OCI-LY1 (cell line): Measurements from ENCODE around the gene SP3.

Experiments
- H2AFZ ChIP-seq: fragments of 200-600 bp; sonication (generic), shearing (Covaris generic); 2 replicates; pipeline ENCODE4 v1.6.0; 2014; ENCODE audit warnings: antibody characterized with exemption, mild to moderate bottlenecking, low read length
- H3F3A ChIP-seq: fragments of 200-600 bp; sonication (generic), shearing (Covaris generic); 2 replicates; pipeline ENCODE4 v1.6.0; 2014; ENCODE audit warnings: mild to moderate bottlenecking, antibody characterized with exemption, low read length, moderate library complexity; ENCODE audit not compliant: insufficient read depth
- H3K27ac ChIP-seq: fragments of 200-600 bp; sonication (generic); 2 replicates; pipeline ENCODE4 v1.5.1; 2014; ENCODE audit warnings: low read length, mixed run types, mild to moderate bottlenecking, low read depth; ENCODE audit not compliant: poor library complexity, severe bottlenecking
- H3K27me3 ChIP-seq: fragments of 200-600 bp; sonication (generic); 2 replicates; pipeline ENCODE4 v1.6.0; 2014; ENCODE audit warnings: antibody characterized with exemption, mild to moderate bottlenecking, low read length, moderate library complexity; ENCODE audit not compliant: insufficient read depth
- H3K36me3 ChIP-seq: fragments of 200-600 bp; sonication (generic); 2 replicates; pipeline ENCODE4 v1.6.1; 2014; ENCODE audit warnings: mild to moderate bottlenecking, antibody characterized with exemption, low read length, moderate library complexity, mixed read lengths; ENCODE audit not compliant: insufficient read depth
- H3K4me1 ChIP-seq: fragments of 200-600 bp; sonication (generic); 2 replicates; pipeline ENCODE4 v1.5.1; 2014; ENCODE audit warnings: mild to moderate bottlenecking, low read length, moderate library complexity; ENCODE audit not compliant: insufficient read depth, severe bottlenecking
- H3K4me2 ChIP-seq: fragments of 200-600 bp; sonication (generic), shearing (Covaris generic); 2 replicates; pipeline ENCODE4 v1.6.1; 2014; ENCODE audit warnings: low read length
- H3K4me3 ChIP-seq: fragments of 200-600 bp; sonication (generic); 2 replicates; pipeline ENCODE4 v1.5.1; 2014; ENCODE audit warnings: low read length, low read depth, mild to moderate bottlenecking, mixed read lengths; ENCODE audit not compliant: poor library complexity, severe bottlenecking
- H3K79me2 ChIP-seq: fragments of 200-600 bp; shearing (Covaris generic); 2 replicates; pipeline ENCODE4 v1.6.1; 2016; ENCODE audit warnings: mixed run types, low read length, mixed read lengths; ENCODE audit not compliant: insufficient read depth
- H3K9ac ChIP-seq: fragments of 200-600 bp; sonication (generic), shearing (Covaris generic); 2 replicates; pipeline ENCODE4 v1.6.1; 2014; ENCODE audit warnings: mild to moderate bottlenecking, low read length, mixed read lengths
- H3K9me2 ChIP-seq: fragments of 200-600 bp; sonication (generic), shearing (Covaris generic); 2 replicates; pipeline ENCODE4 v1.6.1; 2014; ENCODE audit warnings: low read depth, mild to moderate bottlenecking, low read length, mixed read lengths
- H3K9me3 ChIP-seq: fragments of 200-600 bp; shearing (Covaris generic); 2 replicates; pipeline ENCODE4 v1.6.1; 2014; ENCODE audit warnings: low read length, mixed read lengths
- H4K20me1 ChIP-seq: fragments of 200-600 bp; sonication (generic), shearing (Covaris generic); 2 replicates; pipeline ENCODE4 v1.6.0; 2016; ENCODE audit warnings: mild to moderate bottlenecking, low read length; ENCODE audit not compliant: insufficient read depth
- CTCF ChIP-seq: fragments of 200-600 bp; sonication (generic), shearing (Covaris generic); IDR thresholded peaks from 2 replicates; pipeline ENCODE4 v1.5.1; 2017; ENCODE audit warnings: mild to moderate bottlenecking, antibody characterized with exemption, low read length, moderate library complexity, mixed read lengths
- EZH2 ChIP-seq: fragments of 200-600 bp; sonication (generic), shearing (Covaris generic); IDR thresholded peaks from 2 replicates; pipeline ENCODE4 v1.8.0; 2017; ENCODE audit warnings: borderline replicate concordance, mixed run types, mild to moderate bottlenecking, antibody characterized with exemption, low read length, moderate library complexity, mixed read lengths

The SP3 gene

GRCh38 chr2:173965372-173966025 lies at the start of gene SP3:
Gene SP3, minus strand, starts transcription at chr2:173965373. Its CDS starts 202 bp downstream, at chr2:173965171.
- Histone ChIP-seq H2AFZ (no peak within 1 kb of the TSS), H3K4me2 (peak within 1 kb of the TSS; percentile 86), H4K20me1 (no peaks in the 10 kb centered on the region), H3K36me3 (peaks cover 27% of the 10 kb centered on the region), H3K79me2 (peaks cover 28% of the 10 kb centered on the region), H3K27ac (peak within 1 kb of the TSS; percentile 89), H3K9ac (peak within 1 kb of the TSS; percentile 98), H3K4me1 (peaks cover 21% of the 10 kb centered on the region), H3K27me3 (no peaks in the 10 kb centered on the region), H3K9me3 (no peaks in the 10 kb centered on the region), H3F3A (no peaks in the 10 kb centered on the region), H3K9me2 (no peaks in the 10 kb centered on the region), H3K4me3 (peak within 1 kb of the TSS; percentile 79)
- TF ChIP-seq CTCF: no peak
- no peak for TF ChIP-seq EZH2

DNA sequence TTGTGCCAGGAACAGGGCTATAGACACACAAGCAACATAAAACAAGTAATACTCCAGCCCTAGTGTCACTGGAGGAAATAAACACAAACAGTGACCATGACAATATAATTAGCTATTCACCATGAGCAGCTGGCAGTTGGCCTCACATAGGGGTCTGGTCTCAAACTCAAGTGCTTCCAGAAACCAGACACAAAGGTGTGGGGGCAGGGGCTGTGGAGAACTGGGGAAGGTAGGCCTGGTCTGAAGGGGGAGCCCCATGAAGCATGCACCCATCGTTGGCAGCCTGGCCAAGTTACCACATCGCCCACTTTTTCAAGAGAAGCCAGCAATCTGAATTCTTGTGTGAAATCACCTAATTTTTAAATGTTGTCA lies 49.5 kb upstream of the SP3 start:
- H3K4me1 ChIP-seq: peaks cover 12% of the 10 kb centered on the region
- H3K27ac ChIP-seq: no peak overlapping the region
- H3K9ac ChIP-seq: no peak overlapping the region
- H3K27me3 ChIP-seq: peaks cover 3% of the 10 kb centered on the region; the same call in 1 of the 2 replicates
- no peaks in the 10 kb centered on the region for H3F3A ChIP-seq
- H3K36me3 ChIP-seq: no peaks in the 10 kb centered on the region
- no peak for TF ChIP-seq EZH2
- TF ChIP-seq CTCF: no peak
- no peak overlapping the region for H3K4me3 ChIP-seq
- H3K9me3 ChIP-seq: no peaks in the 10 kb centered on the region
- no peak overlapping the region for H2AFZ ChIP-seq
- H3K9me2 ChIP-seq: no peaks in the 10 kb centered on the region
- no peaks in the 10 kb centered on the region for H4K20me1 ChIP-seq
- H3K79me2 ChIP-seq: no peaks in the 10 kb centered on the region
- H3K4me2 ChIP-seq: no peak overlapping the region

- no peak overlapping the region for H3K4me3 ChIP-seq
- H3K4me1 ChIP-seq: peaks cover 12% of the 10 kb centered on the region
- H3K9me2 ChIP-seq: no peaks in the 10 kb centered on the region
- H3K36me3 ChIP-seq: no peaks in the 10 kb centered on the region
- no peak overlapping the region for H3K4me2 ChIP-seq
- no peaks in the 10 kb centered on the region for H3K79me2 ChIP-seq
- TF ChIP-seq CTCF (no peak), EZH2 (no peak)
- peaks cover 3% of the 10 kb centered on the region; the same call in 1 of the 2 replicates for H3K27me3 ChIP-seq
- no peaks in the 10 kb centered on the region for H3K9me3 ChIP-seq
- H4K20me1 ChIP-seq: no peaks in the 10 kb centered on the region
- H3F3A ChIP-seq: no peaks in the 10 kb centered on the region
- H3K27ac ChIP-seq: no peak overlapping the region
- no peak overlapping the region for H2AFZ ChIP-seq
- no peak overlapping the region for H3K9ac ChIP-seq
Observed at GRCh38 chr2:174014011-174014698, 49.0 kb upstream of the SP3 start.
